GM15510 (cell line): ENCODE measurements around the gene CPVL.

Source experiments
- POLR2A ChIP-seq: IDR thresholded peaks from 3 replicates; pipeline ENCODE4 v1.6.1; 2011; ENCODE audit warnings: borderline replicate concordance; ENCODE audit not compliant: insufficient read length; ENCODE audit errors: extremely low read depth

CPVL gene

GRCh38 chr7:28956608-28957063 is 189.7 kb downstream of the CPVL start:
- TF ChIP-seq POLR2A = no peak

GRCh38 chr7:28955718-28956607 is 190.4 kb downstream of the CPVL start:
- TF ChIP-seq POLR2A = no peak

GRCh38 chr7:28955356-28955717 is 191.0 kb downstream of the CPVL start:
- no peak for TF ChIP-seq POLR2A

GRCh38 chr7:28954946-28955345 is 191.4 kb downstream of the CPVL start:
- TF ChIP-seq POLR2A = no peak

DNA sequence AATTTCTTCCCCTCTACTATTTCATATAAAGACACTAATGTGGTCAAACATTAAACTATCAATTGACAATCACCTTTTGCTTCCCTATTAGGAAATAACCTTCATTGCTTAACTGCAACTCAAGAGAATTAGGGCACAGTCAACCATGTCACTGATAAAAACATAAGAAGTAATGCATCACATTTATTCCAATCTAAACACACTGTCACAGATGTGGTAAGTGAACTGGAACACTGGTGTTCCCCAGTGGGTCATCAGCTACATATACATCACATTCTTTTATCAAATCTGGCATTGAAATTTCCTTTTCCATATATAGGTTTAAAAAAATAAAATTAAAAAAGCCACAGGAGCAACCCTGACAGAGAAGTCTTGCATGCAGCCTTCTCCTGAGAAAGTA is 191.9 kb downstream of the CPVL start:
- TF ChIP-seq POLR2A = no peak

DNA sequence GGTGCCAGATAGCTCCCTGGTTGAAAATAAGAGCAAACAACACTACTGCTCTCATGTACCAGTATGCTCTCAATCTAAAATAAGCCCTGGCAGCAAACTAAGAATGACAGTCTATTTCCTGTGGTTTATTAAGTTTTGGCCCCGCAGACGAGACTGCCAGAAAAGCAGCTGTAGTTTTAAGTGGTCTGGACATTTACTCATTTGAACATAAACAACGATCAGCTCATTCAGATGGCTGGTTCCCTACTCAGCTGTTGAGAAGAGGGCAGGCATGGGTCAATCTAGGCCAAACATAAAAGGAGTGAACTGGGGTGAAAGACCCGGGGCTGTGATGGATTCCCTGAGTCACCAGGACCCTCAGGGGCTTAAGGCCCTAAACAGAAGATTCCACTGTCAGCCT is 192.7 kb downstream of the CPVL start:
- no peak for TF ChIP-seq POLR2A
